ENCODE data around the gene KRTAP4-5.

The KRTAP4-5 gene

GRCh38 chr17:41167561-41167960 is 17.9 kb upstream of the KRTAP4-5 start:
- no peak for TF ChIP-seq REST (IDR thresholded peaks at IDR 0.05; ENCODE audit: insufficient read depth in 1 of 2, low read depth in 2 of 2, low read length in 2 of 2)
- no peak for TF ChIP-seq TAF1 (IDR thresholded peaks at IDR 0.05; ENCODE audit: borderline replicate concordance, insufficient read depth, low read length)
- no peak for TF ChIP-seq POLR2AphosphoS5 (IDR thresholded peaks at IDR 0.05; ENCODE audit: low read depth, low read length)
- no peak for TF ChIP-seq SIN3A (IDR thresholded peaks at IDR 0.05; ENCODE audit: borderline replicate concordance, insufficient read depth, low read length)
- TF ChIP-seq FOXP2 (optimal IDR thresholded peaks at IDR 0.05; ENCODE audit: borderline replicate concordance, extremely low read depth, extremely low read length, insufficient read depth), result no peak

GRCh38 chr17:41163828-41164227 is 14.2 kb upstream of the KRTAP4-5 start:
- TF ChIP-seq REST (IDR thresholded peaks at IDR 0.05; ENCODE audit: insufficient read depth in 1 of 2, low read depth in 2 of 2, low read length in 2 of 2) (no peak), FOXP2 (optimal IDR thresholded peaks at IDR 0.05; ENCODE audit: borderline replicate concordance, extremely low read depth, extremely low read length, insufficient read depth) (no peak), TAF1 (IDR thresholded peaks at IDR 0.05; ENCODE audit: borderline replicate concordance, insufficient read depth, low read length) (no peak), POLR2AphosphoS5 (IDR thresholded peaks at IDR 0.05; ENCODE audit: low read depth, low read length) (no peak), SIN3A (IDR thresholded peaks at IDR 0.05; ENCODE audit: borderline replicate concordance, insufficient read depth, low read length) (no peak)

DNA sequence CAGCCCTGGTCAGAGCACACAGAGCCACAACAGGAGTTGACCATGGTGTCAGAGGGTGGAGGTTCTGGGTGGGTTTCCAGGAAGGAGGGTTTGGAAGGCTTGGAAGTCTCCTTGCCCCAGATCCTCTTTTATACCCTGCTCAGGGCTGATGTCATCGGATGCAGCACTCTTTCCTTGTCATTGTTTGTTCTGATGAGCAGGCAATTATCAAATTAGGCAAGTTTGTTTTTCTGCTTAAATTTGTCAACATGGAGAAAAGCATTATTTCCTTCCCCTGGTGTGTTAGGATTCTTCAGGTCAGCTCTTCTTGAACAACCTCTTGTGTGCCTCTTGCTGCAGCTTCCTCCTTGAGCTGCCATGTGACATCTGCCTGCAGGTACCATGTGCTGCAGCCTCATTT is 11.0 kb upstream of the KRTAP4-5 start, which contains the start of gene KRTAP4-4:
Gene KRTAP4-4, minus strand, starts transcription at position 101 of the 400 bp plus-strand sequence. Its CDS starts 57 bp downstream, at position 44.
- no peak for TF ChIP-seq FOXP2 (optimal IDR thresholded peaks at IDR 0.05; ENCODE audit: borderline replicate concordance, extremely low read depth, extremely low read length, insufficient read depth)
- no peak for TF ChIP-seq SIN3A (IDR thresholded peaks at IDR 0.05; ENCODE audit: borderline replicate concordance, insufficient read depth, low read length)
- TF ChIP-seq TAF1 (IDR thresholded peaks at IDR 0.05; ENCODE audit: borderline replicate concordance, insufficient read depth, low read length), result no peak
- no peak for TF ChIP-seq POLR2AphosphoS5 (IDR thresholded peaks at IDR 0.05; ENCODE audit: low read depth, low read length)
- TF ChIP-seq REST (IDR thresholded peaks at IDR 0.05; ENCODE audit: insufficient read depth in 1 of 2, low read depth in 2 of 2, low read length in 2 of 2), result no peak

GRCh38 chr17:41153856-41154255 is 4.2 kb upstream of the KRTAP4-5 start:
- TF ChIP-seq TAF1 (IDR thresholded peaks at IDR 0.05; ENCODE audit: borderline replicate concordance, insufficient read depth, low read length) (no peak), SIN3A (IDR thresholded peaks at IDR 0.05; ENCODE audit: borderline replicate concordance, insufficient read depth, low read length) (no peak), POLR2AphosphoS5 (IDR thresholded peaks at IDR 0.05; ENCODE audit: low read depth, low read length) (no peak)

DNA sequence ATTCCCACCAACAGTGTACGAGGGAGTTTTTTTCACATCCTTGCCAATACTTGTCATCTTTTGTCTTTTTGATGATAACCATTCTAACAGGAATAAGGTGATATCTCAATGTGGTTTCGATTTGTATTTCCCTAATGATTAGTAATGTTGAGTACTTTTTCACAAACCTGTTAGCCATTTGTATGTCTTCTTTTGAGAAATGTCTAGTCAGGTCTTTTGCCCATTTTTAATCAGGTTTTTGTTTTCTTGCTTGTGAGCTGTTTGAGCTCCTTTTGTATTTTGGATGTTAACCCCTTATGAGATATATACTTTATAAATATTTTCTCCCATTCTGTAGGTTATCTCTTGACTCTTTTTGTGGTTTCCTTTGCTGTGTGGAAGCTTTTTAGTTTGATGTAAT is 1.9 kb upstream of the KRTAP4-5 start:
- no peak for TF ChIP-seq FOXP2 (optimal IDR thresholded peaks at IDR 0.05; ENCODE audit: borderline replicate concordance, extremely low read depth, extremely low read length, insufficient read depth)
- no peak for TF ChIP-seq REST (IDR thresholded peaks at IDR 0.05; ENCODE audit: insufficient read depth in 1 of 2, low read depth in 2 of 2, low read length in 2 of 2)
- no peak for TF ChIP-seq POLR2AphosphoS5 (IDR thresholded peaks at IDR 0.05; ENCODE audit: low read depth, low read length)
- TF ChIP-seq SIN3A (IDR thresholded peaks at IDR 0.05; ENCODE audit: borderline replicate concordance, insufficient read depth, low read length), result no peak
- no peak for TF ChIP-seq TAF1 (IDR thresholded peaks at IDR 0.05; ENCODE audit: borderline replicate concordance, insufficient read depth, low read length)

All from PFSK-1 (cell line).